C4-2B (cell line): ENCODE measurements around the gene CD80.

Source experiments
- H3K27ac ChIP-seq: fragments of 450-650 bp; 2 replicates; pipeline ENCODE4 v1.5.1; 2017
- CTCF ChIP-seq: fragments of 450-650 bp; conservative IDR thresholded peaks from 2 replicates; pipeline ENCODE4 v1.5.1; 2017; ENCODE audit warnings: mild to moderate bottlenecking
- ZFX ChIP-seq: fragments of 450-650 bp; IDR thresholded peaks from 2 replicates; pipeline ENCODE4 v1.6.1; 2017

The CD80 gene

GRCh38 chr3:119590706-119591105, 31.3 kb upstream of the CD80 start:
- no peak overlapping the region for H3K27ac ChIP-seq
- no peak for TF ChIP-seq ZFX
- no peak for TF ChIP-seq CTCF

- no peak overlapping the region for H3K27ac ChIP-seq
- TF ChIP-seq ZFX (no peak), CTCF (no peak)
Measured at GRCh38 chr3:119589102-119589773, 29.8 kb upstream of the CD80 start.

- TF ChIP-seq ZFX = no peak
- no peak overlapping the region; the same call in 1 of the 2 replicates for H3K27ac ChIP-seq
Measured at GRCh38 chr3:119588112-119588511, 28.7 kb upstream of the CD80 start.

- no peak overlapping the region for H3K27ac ChIP-seq
- no peak for TF ChIP-seq ZFX
- TF ChIP-seq CTCF = no peak
Measured at GRCh38 chr3:119586733-119587172, 27.3 kb upstream of the CD80 start.

- TF ChIP-seq CTCF (no peak), ZFX (no peak)
- no peak overlapping the region for H3K27ac ChIP-seq
Measured at GRCh38 chr3:119585856-119586570, 26.6 kb upstream of the CD80 start.

- H3K27ac ChIP-seq = no peak overlapping the region
- TF ChIP-seq CTCF (no peak), ZFX (no peak)
Measured at GRCh38 chr3:119585208-119585607, 25.8 kb upstream of the CD80 start.

- H3K27ac ChIP-seq = no peak overlapping the region
- TF ChIP-seq ZFX = no peak
- TF ChIP-seq CTCF = no peak
Measured at GRCh38 chr3:119582178-119582577, 22.8 kb upstream of the CD80 start.
